GM19395 (cell line): Measurements from ENCODE around the gene RBM15B.

ENCODE experiments used
- ATAC-seq: cut with Tn5 transposase; IDR thresholded peaks from one replicate; pipeline ENCODE4 v1.9.1; 2021; ENCODE audit warnings: mild to moderate bottlenecking, moderate library complexity; ENCODE audit not compliant: unreplicated experiment

Gene RBM15B

GRCh38 chr3:51436998-51437639 lies 46.0 kb downstream of the RBM15B start:
- ATAC-seq, result no peak

GRCh38 chr3:51441282-51442030 lies 50.4 kb downstream of the RBM15B start:
- ATAC-seq, result no peak

GRCh38 chr3:51445544-51446280 lies 54.6 kb downstream of the RBM15B start:
- no peak for ATAC-seq
